K562 (cell line): Measurements from ENCODE around the gene PPFIA1. TPM values are rescaled to one million over a fixed set of nuclear protein-coding genes. Genes with fewer than 3 reads are reported as not detected.

Experiments
- ATAC-seq: fragments of 200-7000 bp; cut with Tn5 transposase; 3 replicates; pipeline ENCODE4 v1.9.1; 2020; ENCODE audit warnings: moderate library complexity
- BruUV-seq: library from RNA; stranded (reverse); fragments of 400-500 nt; replicated peaks from 2 replicates; lab custom pipeline; 2021; lab: Mats Ljungman, UMichigan
- CTCF ChIA-PET: fragments of 300-600 bp; formaldehyde crosslinking; extraction: SDS; loops from one replicate; lab custom pipeline; 2021; ENCODE audit warnings: low intra/inter-chr PET ratio; lab: Yijun Ruan, JAX
- POLR2A ChIA-PET: fragments of 300-600, 350-650 bp; sonication (Branson Sonifier 250); formaldehyde crosslinking; extraction: SDS; loops from one replicate; lab custom pipeline; 2021; ENCODE audit warnings: antibody characterized with exemption, inconsistent platforms; lab: Yijun Ruan, JAX
- DNase-seq, 4 experiments: peaks; one replicate each; pipeline versions ENCODE4 v3.0.0 to v3.0.0-alpha.2; 2011 to 2018; ENCODE audit warnings: low spot score in 3 of 4, mixed read lengths in 3 of 4; ENCODE audit errors: extremely low read depth in 1 of 4
- FAIRE-seq: peaks from 2 replicates; lab custom pipeline; 2011; peaks lifted over from hg19 to GRCh38; lab: Jason Lieb, UNC
- H2AFZ ChIP-seq: 2 replicates; pipeline ENCODE4 v1.6.0; 2011; ENCODE audit warnings: low read depth, low read length, control low read depth, inconsistent platforms
- H3K27ac ChIP-seq: fragments of 200-600 bp; 3 replicates; pipeline ENCODE4 v1.8.0; 2011; ENCODE audit warnings: low read depth, mild to moderate bottlenecking, control low read depth, inconsistent platforms, low read length, moderate library complexity, mixed read lengths; ENCODE audit errors: extremely low read depth
- H3K27me3 ChIP-seq, 2 experiments: fragments of 300-600 bp in 1 of 2; 2 replicates in 1 of 2; 3 replicates in 1 of 2; pipeline versions ENCODE4 v1.6.0 to v1.8.0; 2011; ENCODE audit warnings: inconsistent platforms in 2 of 2, low read length in 2 of 2, mild to moderate bottlenecking in 1 of 2, mixed read lengths in 1 of 2, moderate library complexity in 1 of 2; ENCODE audit not compliant: control insufficient read depth in 2 of 2, insufficient read depth in 2 of 2
- H3K36me3 ChIP-seq: fragments of 300-600 bp; 3 replicates; pipeline ENCODE4 v1.8.0; 2011; ENCODE audit warnings: mild to moderate bottlenecking, low read length, inconsistent platforms; ENCODE audit not compliant: control insufficient read depth, insufficient read depth
- H3K4me1 ChIP-seq, 2 experiments: fragments of 200-600 bp in 1 of 2; replicated peaks in 1 of 2; 2 replicates in 1 of 2; 3 replicates in 1 of 2; pipeline versions ENCODE4 v1.5.1 to v1.8.0; 2011; ENCODE audit warnings: inconsistent platforms in 2 of 2, low read length in 2 of 2, mild to moderate bottlenecking in 1 of 2, mixed read lengths in 1 of 2, moderate library complexity in 1 of 2; ENCODE audit not compliant: control insufficient read depth in 2 of 2, insufficient read depth in 2 of 2
- H3K4me2 ChIP-seq: 2 replicates; pipeline ENCODE4 v1.6.1; 2011; ENCODE audit warnings: low read length, control low read depth, inconsistent platforms, mixed read lengths; ENCODE audit not compliant: insufficient read depth
- H3K4me3 ChIP-seq: fragments of 200-600 bp; sonication (generic), shearing (Covaris generic); 2 replicates; pipeline ENCODE4 v1.5.1; 2016; ENCODE audit warnings: control low read depth, inconsistent platforms
- H3K79me2 ChIP-seq: fragments of 200-600 bp; 3 replicates; pipeline ENCODE4 v1.8.0; 2011; ENCODE audit warnings: low read length, inconsistent platforms; ENCODE audit not compliant: control insufficient read depth, insufficient read depth
- H3K9ac ChIP-seq, 2 experiments: 2 replicates each; pipeline versions ENCODE4 v1.6.0 to v1.6.1; 2011; ENCODE audit warnings: low read depth in 2 of 2, low read length in 2 of 2, control low read depth in 1 of 2, inconsistent platforms in 1 of 2, mild to moderate bottlenecking in 1 of 2, mixed read lengths in 1 of 2; ENCODE audit not compliant: insufficient read depth in 1 of 2
- H3K9me1 ChIP-seq: one replicate; pipeline ENCODE4 v1.6.0; 2011; ENCODE audit warnings: inconsistent platforms, mild to moderate bottlenecking, low read length, moderate library complexity; ENCODE audit not compliant: control insufficient read depth, insufficient read depth
- H3K9me3 ChIP-seq: replicated peaks from 2 replicates; pipeline ENCODE4 v1.5.1; 2011; ENCODE audit warnings: low read depth, low read length, inconsistent platforms; ENCODE audit not compliant: control insufficient read depth, insufficient read depth
- H4K20me1 ChIP-seq: replicated peaks from 2 replicates; pipeline ENCODE4 v1.6.1; 2011; ENCODE audit warnings: low read length, inconsistent platforms, mixed read lengths; ENCODE audit not compliant: control insufficient read depth, insufficient read depth
- BMI1 ChIP-seq: fragments of 150-350 bp; IDR thresholded peaks from 2 replicates; pipeline ENCODE4 v1.6.1; 2014; ENCODE audit warnings: low read length
- CHCHD3 ChIP-seq: fragments of 250-450 bp; sonication (Bioruptor Pico); IDR thresholded peaks from 2 replicates; pipeline ENCODE4 v2.1.2; 2022; ENCODE audit warnings: mild to moderate bottlenecking
- ETV1 ChIP-seq: fragments of 450-650 bp; conservative IDR thresholded peaks from 2 replicates; pipeline ENCODE4 v1.6.1; 2016; ENCODE audit warnings: missing genetic modification characterization, control low read depth, low read depth, missing compliant biosample characterization
- ETV5 ChIP-seq: sonication (generic); formaldehyde crosslinking; IDR thresholded peaks from 2 replicates; pipeline ENCODE4 v1.4.0; 2020; ENCODE audit warnings: low read depth, mild to moderate bottlenecking, missing genetic modification reagents
- GATA2 ChIP-seq: sonication (generic); formaldehyde crosslinking; IDR thresholded peaks from 2 replicates; pipeline ENCODE4 v1.4.0; 2020; ENCODE audit warnings: mild to moderate bottlenecking, missing genetic modification reagents
- HNRNPLL ChIP-seq: fragments of 200-400 bp; formaldehyde crosslinking; IDR thresholded peaks from 2 replicates; pipeline ENCODE4 v1.6.1; 2017; ENCODE audit warnings: low read length, low read depth, mild to moderate bottlenecking; ENCODE audit not compliant: poor library complexity, severe bottlenecking
- MAFK ChIP-seq: IDR thresholded peaks from 2 replicates; pipeline ENCODE4 v1.6.1; 2011; ENCODE audit warnings: low read length, improper control_type of control experiment
- NFE2L1 ChIP-seq: fragments of 450-650 bp; IDR thresholded peaks from 2 replicates; pipeline ENCODE4 v1.6.1; 2016; ENCODE audit warnings: missing genetic modification characterization, low read depth, mild to moderate bottlenecking, missing compliant biosample characterization, moderate library complexity, borderline replicate concordance
- RB1 ChIP-seq: fragments of 450-650 bp; IDR thresholded peaks from 2 replicates; pipeline ENCODE4 v1.6.1; 2017; ENCODE audit warnings: low read depth, mild to moderate bottlenecking
- SAFB2 ChIP-seq: fragments of 200-400 bp; formaldehyde crosslinking; IDR thresholded peaks from 2 replicates; pipeline ENCODE4 v1.6.1; 2018; ENCODE audit warnings: borderline replicate concordance, low read length, low read depth, moderate library complexity; ENCODE audit not compliant: severe bottlenecking
- SNRNP70 ChIP-seq: fragments of 200-400 bp; formaldehyde crosslinking; optimal IDR thresholded peaks from 2 replicates; pipeline ENCODE3; 2017; ENCODE audit warnings: low read depth, low read length
- SOX6 ChIP-seq: fragments of 450-650 bp; IDR thresholded peaks from 2 replicates; pipeline ENCODE4 v1.6.1; 2014; ENCODE audit warnings: mild to moderate bottlenecking
- SP1 ChIP-seq: sonication (generic); formaldehyde crosslinking; IDR thresholded peaks from 2 replicates; pipeline ENCODE4 v1.8.1; 2022; ENCODE audit warnings: mild to moderate bottlenecking, missing genetic modification reagents
- TAF7 ChIP-seq: fragments of 450-650 bp; IDR thresholded peaks from 2 replicates; pipeline ENCODE4 v1.6.1; 2016; ENCODE audit warnings: missing genetic modification characterization, missing compliant biosample characterization
- TFAM ChIP-seq: fragments of 250-450 bp; sonication (Bioruptor Pico); conservative IDR thresholded peaks from 2 replicates; pipeline ENCODE4 v1.5.0; 2021; ENCODE audit warnings: mild to moderate bottlenecking, moderate library complexity
- U2AF1 ChIP-seq: fragments of 200-400 bp; formaldehyde crosslinking; optimal IDR thresholded peaks from 2 replicates; pipeline ENCODE3; 2017; ENCODE audit warnings: mild to moderate bottlenecking, low read depth, low read length, moderate library complexity
- ZFPM2 ChIP-seq: fragments of 250-450 bp; sonication (Bioruptor Pico); IDR thresholded peaks from 2 replicates; pipeline ENCODE4 v1.5.1; 2022; ENCODE audit warnings: mild to moderate bottlenecking
- ZNF174 ChIP-seq: fragments of 250-450 bp; sonication (Bioruptor Pico); IDR thresholded peaks from 2 replicates; pipeline ENCODE4 v1.4.0; 2020; ENCODE audit warnings: mild to moderate bottlenecking
- ZNF395 ChIP-seq: fragments of 200-800 bp; sonication (Bioruptor generic); IDR thresholded peaks from 2 replicates; pipeline ENCODE4 v1.6.1; 2017; ENCODE audit warnings: missing genetic modification characterization, missing compliant biosample characterization
- ZNF589 ChIP-seq: fragments of 200-800 bp; sonication (Bioruptor generic); IDR thresholded peaks from 2 replicates; pipeline ENCODE4 v1.6.1; 2016; ENCODE audit warnings: low read depth, missing genetic modification characterization, missing compliant biosample characterization
- ZNF76 ChIP-seq: fragments of 250-450 bp; sonication (Bioruptor Pico); IDR thresholded peaks from 2 replicates; pipeline ENCODE4 v1.4.0; 2020; ENCODE audit warnings: mild to moderate bottlenecking, moderate library complexity, borderline replicate concordance
- ZNF77 ChIP-seq: fragments of 250-450 bp; sonication (Bioruptor Pico); IDR thresholded peaks from 2 replicates; pipeline ENCODE4 v1.5.0; 2020
- WGBS: fragments of 100-300 bp; shearing (Covaris generic); methylation state at CpG from one replicate; pipeline ENCODE4 v1.1.6; 2016; ENCODE audit warnings: low coverage, mixed read lengths; ENCODE audit not compliant: insufficient coverage; ENCODE audit errors: missing lambda C conversion rate; 5-methylcytosine and 5-hydroxymethylcytosine counted together
- in situ Hi-C: fragments of 300-500 bp; cut with MboI; formaldehyde crosslinking; loops from 4 replicates; pipeline ENCODE4 v1.15.0; 2018; ENCODE audit warnings: inconsistent platforms, mixed read lengths
- intact Hi-C: fragments of 100-400 bp; cut with micrococcal nuclease; formaldehyde crosslinking; loops from 2 replicates; pipeline ENCODE4 v1.14.2; 2022
- polyA plus RNA-seq, 8 experiments: library from polyadenylated mRNA; depleted of rRNA in 4 of 8; stranded (reverse) in 5 of 8; unstranded in 3 of 8; fragments of >200 nt; fragmentation: Nextera tagmentation in 2 of 8; fragmentation: Illumina TruSeq in 1 of 8; extraction: Ambion mirVana in 2 of 8; extraction: Trizol in 1 of 8; gene quantifications; 2 replicates each; pipeline versions ENCODE4 v1.2.1 to v1.2.3, GENCODE V29; 2011 to 2014; ENCODE audit warnings: inconsistent platforms in 1 of 8, missing spikeins in 1 of 8
- total RNA-seq, 7 experiments: library from RNA; depleted of rRNA in 6 of 7; stranded (reverse); fragments of >200 nt in 6 of 7; fragmentation: Illumina TruSeq in 2 of 7; extraction: Trizol in 2 of 7; gene quantifications; 2 replicates each; pipeline versions ENCODE4 v1.2.1 to v1.2.3, GENCODE V29; 2011 to 2021; ENCODE audit warnings: low replicate concordance in 1 of 7

Gene PPFIA1
- total and polyA plus RNA-seq, 9 of the 15 experiments (the other 6 are each of a cell fraction or from before 2014, with no cell fraction given) = 9.9 to 41.5 (median 28.5) TPM

GRCh38 chr11:70326833-70327232, 56.3 kb downstream of the PPFIA1 start (continued):
- TF ChIP-seq SAFB2 (no peak), ZNF77 (CRISPR knock-in tag) (no peak)

- no peak for FAIRE-seq
- no peak overlapping the region for H3K9ac ChIP-seq
- ChIA-PET POLR2A (no interaction called here), CTCF (no interaction called here)
- no peaks in the 10 kb centered on the region for H3K27me3 ChIP-seq
- H3K9me1 ChIP-seq = no peaks in the 10 kb centered on the region
- no peak for TF ChIP-seq ETV5 (CRISPR knock-in tag)
- no peak for TF ChIP-seq ZNF76
- no peak for TF ChIP-seq SOX6
- no peak for TF ChIP-seq ZFPM2 (CRISPR knock-in tag)
- TF ChIP-seq ZNF395 (CRISPR knock-in tag) = no peak
- no peak for TF ChIP-seq TFAM (CRISPR knock-in tag)
- no peak for TF ChIP-seq RB1
- TF ChIP-seq ZNF174 = no peak
- TF ChIP-seq TAF7 (tag) = no peak
- no peak for TF ChIP-seq ETV1
- no peak for TF ChIP-seq U2AF1
- no peak for TF ChIP-seq SNRNP70
- TF ChIP-seq CHCHD3 (CRISPR knock-in tag) = no peak
- TF ChIP-seq ZNF589 (CRISPR knock-in tag) = no peak
- no peak for TF ChIP-seq MAFK
- TF ChIP-seq HNRNPLL = no peak
- no peak for TF ChIP-seq BMI1
- no peak for TF ChIP-seq SP1
- TF ChIP-seq NFE2L1 (tag) = no peak
- no peak for TF ChIP-seq GATA2 (CRISPR knock-in tag)
- no peak overlapping the region for H3K27ac ChIP-seq
- no peak for ATAC-seq
- no peak overlapping the region for H2AFZ ChIP-seq
- 87% methylated on average over 5 of the region's 10 CpGs for WGBS
- in situ Hi-C loops = no loop called here
- no peak overlapping the region for H3K4me2 ChIP-seq
- BruUV-seq = no TSS peak
- no peak overlapping the region for H3K4me3 ChIP-seq
- H3K79me2 ChIP-seq = no peaks in the 10 kb centered on the region
- H3K36me3 ChIP-seq = peaks cover 82% of the 10 kb centered on the region
- DNase-seq = no peak
- no peaks in the 10 kb centered on the region for H4K20me1 ChIP-seq
- intact Hi-C loops = no loop called here
- H3K9me3 ChIP-seq = no peaks in the 10 kb centered on the region
- no peaks in the 10 kb centered on the region for H3K4me1 ChIP-seq
Observed at GRCh38 chr11:70327717-70328116, 57.2 kb downstream of the PPFIA1 start.
